HCT116 (cell line): ENCODE measurements around the gene ACTN4.

Source experiments
- CBX3 ChIP-seq: IDR thresholded peaks from 2 replicates; pipeline ENCODE4 v1.6.1; 2012; ENCODE audit warnings: low read depth
- CEBPB ChIP-seq: IDR thresholded peaks from 2 replicates; pipeline ENCODE4 v1.6.1; 2012; ENCODE audit warnings: low read depth
- EGR1 ChIP-seq: IDR thresholded peaks from 2 replicates; pipeline ENCODE4 v1.6.1; 2012; ENCODE audit warnings: low read depth
- EZH2 ChIP-seq: fragments of 200-600 bp; sonication (generic); IDR thresholded peaks from 2 replicates; pipeline ENCODE4 v1.6.1; 2017; ENCODE audit warnings: antibody characterized with exemption, mixed run types
- EZH2phosphoT487 ChIP-seq: fragments of 200-600 bp; IDR thresholded peaks from 2 replicates; pipeline ENCODE4 v1.6.1; 2018; ENCODE audit warnings: antibody characterized with exemption, borderline replicate concordance
- JUND ChIP-seq: IDR thresholded peaks from 2 replicates; pipeline ENCODE4 v1.6.1; 2012
- POLR2A ChIP-seq: IDR thresholded peaks from 2 replicates; pipeline ENCODE4 v1.7.0; 2011; ENCODE audit warnings: borderline replicate concordance; ENCODE audit not compliant: insufficient read depth, insufficient read length; ENCODE audit errors: extremely low read depth
- RAD21 ChIP-seq: IDR thresholded peaks from 2 replicates; pipeline ENCODE4 v1.6.1; 2012; ENCODE audit warnings: low read depth, mild to moderate bottlenecking
- REST ChIP-seq: IDR thresholded peaks from 2 replicates; pipeline ENCODE4 v1.6.1; 2012; ENCODE audit warnings: low read depth
- SIN3A ChIP-seq: IDR thresholded peaks from 2 replicates; pipeline ENCODE4 v1.6.1; 2012; ENCODE audit warnings: low read depth
- TCF7L2 ChIP-seq: IDR thresholded peaks from 2 replicates; pipeline ENCODE4 v1.7.0; 2011; ENCODE audit warnings: borderline replicate concordance, inconsistent platforms; ENCODE audit not compliant: insufficient read depth, insufficient read length; ENCODE audit errors: extremely low read depth
- YY1 ChIP-seq: IDR thresholded peaks from 2 replicates; pipeline ENCODE4 v1.6.1; 2011; ENCODE audit warnings: low read length, low read depth, moderate library complexity, mild to moderate bottlenecking; ENCODE audit not compliant: insufficient replicate concordance; ENCODE audit errors: extremely low read depth
- ZNF274 ChIP-seq: fragments of 200-500 bp; sonication (Bioruptor generic); IDR thresholded peaks from 2 replicates; pipeline ENCODE4 v1.6.1; 2014; ENCODE audit warnings: mild to moderate bottlenecking, low read depth, low read length, inconsistent platforms
- TF ChIP-seq, protein P1 (sequence below), 3 experiments: fragments of 200-600 bp in 1 of 3; sonication (generic) in 1 of 3; IDR thresholded peaks in 2 of 3; conservative IDR thresholded peaks in 1 of 3; 2 replicates each; pipeline ENCODE4 v1.5.1; 2012 to 2017; ENCODE audit warnings: low read depth in 2 of 3, low read length in 2 of 3, antibody characterized with exemption in 1 of 3, borderline replicate concordance in 1 of 3, control low read depth in 1 of 3, mild to moderate bottlenecking in 1 of 3, mixed read lengths in 1 of 3, mixed run types in 1 of 3, moderate library complexity in 1 of 3; ENCODE audit not compliant: insufficient read depth in 1 of 3

DNA sequence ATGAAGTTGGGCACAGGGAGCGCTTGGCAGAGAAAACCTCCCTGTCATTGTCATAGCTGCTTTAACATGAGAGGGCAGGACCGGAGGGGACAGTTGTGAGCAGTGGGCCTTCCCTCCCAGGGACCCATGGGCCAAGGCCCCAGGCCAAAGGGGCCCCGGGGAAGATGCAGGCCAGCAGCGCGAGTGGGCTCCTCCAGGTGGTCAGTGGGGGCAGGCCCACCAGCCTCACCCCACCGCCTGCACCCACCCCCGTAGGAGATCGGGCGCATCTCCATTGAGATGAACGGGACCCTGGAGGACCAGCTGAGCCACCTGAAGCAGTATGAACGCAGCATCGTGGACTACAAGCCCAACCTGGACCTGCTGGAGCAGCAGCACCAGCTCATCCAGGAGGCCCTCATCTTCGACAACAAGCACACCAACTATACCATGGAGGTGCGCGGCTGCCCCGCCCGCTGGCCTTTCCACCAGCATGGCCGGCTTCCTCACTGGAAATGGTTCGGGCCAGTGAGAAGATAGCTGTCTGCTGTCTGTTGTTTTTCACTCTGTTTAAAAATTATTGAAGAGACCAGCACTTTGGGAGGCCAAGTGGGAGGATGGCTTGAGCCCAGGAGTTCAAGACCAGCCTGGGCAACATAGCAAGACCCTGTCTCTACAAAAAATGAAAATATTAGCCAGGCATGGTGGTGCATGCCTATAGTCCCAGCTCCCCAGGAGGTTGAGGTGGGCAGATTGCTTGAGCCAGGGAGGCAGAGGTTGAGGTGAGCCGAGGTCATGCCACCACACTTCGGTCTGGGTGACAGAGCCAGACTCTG is 78.2 kb downstream of the ACTN4 start:
- TF ChIP-seq EZH2phosphoT487 (no peak), EZH2 (no peak), CEBPB (no peak), RAD21 (no peak), ZNF274 (no peak), POLR2A (no peak), YY1 (no peak), CBX3 (no peak), JUND (no peak), TCF7L2 (no peak), SIN3A (no peak), EGR1 (no peak), REST (no peak)
- TF ChIP-seq, protein P1, sequence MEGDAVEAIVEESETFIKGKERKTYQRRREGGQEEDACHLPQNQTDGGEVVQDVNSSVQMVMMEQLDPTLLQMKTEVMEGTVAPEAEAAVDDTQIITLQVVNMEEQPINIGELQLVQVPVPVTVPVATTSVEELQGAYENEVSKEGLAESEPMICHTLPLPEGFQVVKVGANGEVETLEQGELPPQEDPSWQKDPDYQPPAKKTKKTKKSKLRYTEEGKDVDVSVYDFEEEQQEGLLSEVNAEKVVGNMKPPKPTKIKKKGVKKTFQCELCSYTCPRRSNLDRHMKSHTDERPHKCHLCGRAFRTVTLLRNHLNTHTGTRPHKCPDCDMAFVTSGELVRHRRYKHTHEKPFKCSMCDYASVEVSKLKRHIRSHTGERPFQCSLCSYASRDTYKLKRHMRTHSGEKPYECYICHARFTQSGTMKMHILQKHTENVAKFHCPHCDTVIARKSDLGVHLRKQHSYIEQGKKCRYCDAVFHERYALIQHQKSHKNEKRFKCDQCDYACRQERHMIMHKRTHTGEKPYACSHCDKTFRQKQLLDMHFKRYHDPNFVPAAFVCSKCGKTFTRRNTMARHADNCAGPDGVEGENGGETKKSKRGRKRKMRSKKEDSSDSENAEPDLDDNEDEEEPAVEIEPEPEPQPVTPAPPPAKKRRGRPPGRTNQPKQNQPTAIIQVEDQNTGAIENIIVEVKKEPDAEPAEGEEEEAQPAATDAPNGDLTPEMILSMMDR (IDR thresholded peaks at IDR 0.05 in 2 of 3, conservative IDR thresholded peaks at IDR 0.05 in 1 of 3; ENCODE audit: borderline replicate concordance in 1 of 3, insufficient read depth in 1 of 3, low read depth in 2 of 3, low read length in 2 of 3): no peak
